ENCODE data around the gene C2CD3. TPM values are rescaled to one million over a fixed set of nuclear protein-coding genes. Genes with fewer than 3 reads are reported as not detected.

Gene C2CD3
- total RNA-seq, 1 experiment from 2014 or later, result 22.0 TPM

DNA sequence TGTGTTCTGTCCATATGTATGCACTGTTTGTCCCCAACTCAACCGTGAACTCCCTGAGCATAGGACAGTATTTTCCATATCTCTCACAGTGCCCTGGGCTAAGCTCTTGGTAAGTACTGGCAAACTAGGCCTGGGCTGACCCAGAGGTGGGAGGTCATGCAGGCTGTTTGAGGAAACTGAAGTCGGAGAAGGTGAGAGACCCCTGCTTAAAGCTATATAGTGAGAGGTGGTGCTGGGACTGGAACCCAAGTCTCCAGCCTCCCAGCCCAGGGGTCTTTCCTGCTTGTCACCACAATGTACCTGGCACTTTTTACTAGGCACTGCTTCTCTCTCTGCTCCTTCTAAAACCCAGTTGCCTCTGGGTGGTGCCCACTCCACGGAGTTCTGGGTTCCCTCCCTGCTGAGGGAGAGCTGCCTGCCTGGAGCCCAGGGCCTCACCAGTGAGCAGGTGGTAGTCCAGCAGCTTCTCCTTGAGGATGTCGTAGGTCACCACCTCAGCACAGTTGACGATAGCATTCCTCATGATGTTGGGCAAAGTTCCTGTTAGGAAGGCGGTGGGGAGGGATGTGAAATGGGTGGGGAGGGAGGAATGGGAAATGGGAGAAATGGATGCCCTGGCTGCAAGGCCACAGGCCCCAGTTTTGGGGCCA lies 166.6 kb downstream of the C2CD3 start:
- Histone ChIP-seq H3K27ac (ENCODE audit: insufficient read length, low read depth, low read length) (no peak overlapping the region), H2BK5ac (ENCODE audit: insufficient read length, low read length) (no peak overlapping the region), H4K91ac (ENCODE audit: insufficient read length, low read depth, low read length) (no peak overlapping the region), H3K23me2 (ENCODE audit: insufficient read length, low read depth, low read length, poor library complexity, severe bottlenecking) (no peaks in the 10 kb centered on the region), H3K79me2 (ENCODE audit: insufficient read depth, low read length) (no peaks in the 10 kb centered on the region), H2BK20ac (ENCODE audit: low read depth, low read length, poor library complexity, severe bottlenecking) (no peak overlapping the region), H3K27me3 (ENCODE audit: insufficient read depth, low read length) (no peaks in the 10 kb centered on the region), H3K4me2 (ENCODE audit: insufficient read depth, insufficient read length, low read length) (no peak overlapping the region), H4K8ac (replicated peaks; ENCODE audit: insufficient read length, low read depth, low read length) (no peak overlapping the region), H2BK12ac (ENCODE audit: insufficient read length, low read depth, low read length) (no peak overlapping the region), H2BK120ac (ENCODE audit: low read depth, low read length, poor library complexity, severe bottlenecking) (no peak overlapping the region), H3K4me1 (ENCODE audit: insufficient read depth, low read length) (no peaks in the 10 kb centered on the region), H3K56ac (ENCODE audit: insufficient read length, low read depth, low read length) (no peak overlapping the region), H3K18ac (ENCODE audit: insufficient read length, low read depth, low read length) (no peak overlapping the region), H3K14ac (ENCODE audit: insufficient read depth, low read length) (no peak overlapping the region), H4K20me1 (ENCODE audit: control insufficient read depth, insufficient read depth, insufficient read length) (no peaks in the 10 kb centered on the region), H3K9me3 (ENCODE audit: control insufficient read depth, low read depth, low read length) (no peaks in the 10 kb centered on the region), H3K23ac (ENCODE audit: insufficient read length, low read depth, low read length) (no peak overlapping the region), H4K5ac (ENCODE audit: insufficient read length, low read depth, low read length) (no peak overlapping the region), H3K79me1 (ENCODE audit: insufficient read depth, low read depth, low read length, poor library complexity, severe bottlenecking) (no peaks in the 10 kb centered on the region), H2BK15ac (ENCODE audit: low read depth, low read length) (no peak overlapping the region), H2AK5ac (ENCODE audit: insufficient read length, low read length) (no peak overlapping the region), H3K9ac (ENCODE audit: extremely low read depth, insufficient read length, low read length) (no peak overlapping the region), H3T11ph (ENCODE audit: low read length) (no peak overlapping the region), H2AFZ (ENCODE audit: low read length) (no peak overlapping the region), H3K4ac (ENCODE audit: low read depth, low read length) (no peak overlapping the region)
- DNase-seq, result no peak
- Mint-ChIP-seq H3K27me3 (ENCODE audit: low read depth) (no peaks in the 10 kb centered on the region; the same call in 1 of the 2 replicates), H3K4me3 (no peak overlapping the region), H3K9me3 (no peaks in the 10 kb centered on the region), H3K27ac (no peak overlapping the region; a peak in 1 of 7 replicates), H3K4me1 (peaks cover 14 to 26% of the 10 kb centered on the region in 2 experiments), H3K36me3 (ENCODE audit: insufficient read depth in 1 of 3, low read depth in 3 of 3) (no peaks in the 10 kb centered on the region; a peak in 1 of 7 replicates)
- TF ChIP-seq, protein P1, sequence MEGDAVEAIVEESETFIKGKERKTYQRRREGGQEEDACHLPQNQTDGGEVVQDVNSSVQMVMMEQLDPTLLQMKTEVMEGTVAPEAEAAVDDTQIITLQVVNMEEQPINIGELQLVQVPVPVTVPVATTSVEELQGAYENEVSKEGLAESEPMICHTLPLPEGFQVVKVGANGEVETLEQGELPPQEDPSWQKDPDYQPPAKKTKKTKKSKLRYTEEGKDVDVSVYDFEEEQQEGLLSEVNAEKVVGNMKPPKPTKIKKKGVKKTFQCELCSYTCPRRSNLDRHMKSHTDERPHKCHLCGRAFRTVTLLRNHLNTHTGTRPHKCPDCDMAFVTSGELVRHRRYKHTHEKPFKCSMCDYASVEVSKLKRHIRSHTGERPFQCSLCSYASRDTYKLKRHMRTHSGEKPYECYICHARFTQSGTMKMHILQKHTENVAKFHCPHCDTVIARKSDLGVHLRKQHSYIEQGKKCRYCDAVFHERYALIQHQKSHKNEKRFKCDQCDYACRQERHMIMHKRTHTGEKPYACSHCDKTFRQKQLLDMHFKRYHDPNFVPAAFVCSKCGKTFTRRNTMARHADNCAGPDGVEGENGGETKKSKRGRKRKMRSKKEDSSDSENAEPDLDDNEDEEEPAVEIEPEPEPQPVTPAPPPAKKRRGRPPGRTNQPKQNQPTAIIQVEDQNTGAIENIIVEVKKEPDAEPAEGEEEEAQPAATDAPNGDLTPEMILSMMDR (conservative IDR thresholded peaks at IDR 0.05), result no peak
- no CpG with 5 or more reads among the region's 6 CpGs for WGBS (ENCODE audit: extremely low coverage, insufficient read length, low lambda C conversion rate)

All from H9 (cell line).